SK-N-DZ (cell line): ENCODE data around the gene LDLR.
"Not testable (repeated sequence)": the region's sequence is repeated elsewhere in the genome, so short reads cannot be mapped to it uniquely, and the experiment has no call there.

Experiments
- DNase-seq: peaks from one replicate; pipeline ENCODE4 v3.0.0-alpha.2; 2015; ENCODE audit warnings: low spot score

LDLR gene

GRCh38 chr19:11172576-11172975 is 83.3 kb downstream of the LDLR start:
- DNase-seq = no peak

GRCh38 chr19:11173516-11174155 is 84.4 kb downstream of the LDLR start:
- DNase-seq = no peak

- DNase-seq = no peak
Measured at GRCh38 chr19:11174336-11174735, 85.1 kb downstream of the LDLR start.

GRCh38 chr19:11175920-11176319 is 86.7 kb downstream of the LDLR start:
- no peak for DNase-seq

GRCh38 chr19:11176466-11177193 is 87.4 kb downstream of the LDLR start:
- DNase-seq = no peak

GRCh38 chr19:11177592-11177991 is 88.3 kb downstream of the LDLR start:
- DNase-seq = no peak

- not testable (repeated sequence) for DNase-seq
Measured at GRCh38 chr19:11179145-11179465, 89.8 kb downstream of the LDLR start.

- DNase-seq = no peak
Measured at GRCh38 chr19:11179716-11180297, 90.5 kb downstream of the LDLR start.

GRCh38 chr19:11180346-11180745 is 91.1 kb downstream of the LDLR start:
- no peak for DNase-seq

- not testable (repeated sequence) for DNase-seq
Measured at GRCh38 chr19:11180975-11181374, 91.7 kb downstream of the LDLR start.

GRCh38 chr19:11181488-11181887 is 92.2 kb downstream of the LDLR start:
- no peak for DNase-seq
